GM12865 (cell line): Measurements from ENCODE around the gene ZNF107.

Source experiments
- DNase-seq: peaks from one replicate; pipeline ENCODE4 v3.0.0; 2010; ENCODE audit warnings: low read depth
- H3K4me3 ChIP-seq: 2 replicates; pipeline ENCODE4 v1.5.1; 2011; ENCODE audit warnings: mild to moderate bottlenecking, low read depth, low read length, control low read depth
- TF ChIP-seq, protein P1 (sequence below): IDR thresholded peaks from 2 replicates; pipeline ENCODE4 v1.5.1; 2011; ENCODE audit warnings: low read length, control low read depth, low read depth, inconsistent platforms; ENCODE audit not compliant: insufficient read depth; ENCODE audit errors: missing control alignments

ZNF107 gene

DNA sequence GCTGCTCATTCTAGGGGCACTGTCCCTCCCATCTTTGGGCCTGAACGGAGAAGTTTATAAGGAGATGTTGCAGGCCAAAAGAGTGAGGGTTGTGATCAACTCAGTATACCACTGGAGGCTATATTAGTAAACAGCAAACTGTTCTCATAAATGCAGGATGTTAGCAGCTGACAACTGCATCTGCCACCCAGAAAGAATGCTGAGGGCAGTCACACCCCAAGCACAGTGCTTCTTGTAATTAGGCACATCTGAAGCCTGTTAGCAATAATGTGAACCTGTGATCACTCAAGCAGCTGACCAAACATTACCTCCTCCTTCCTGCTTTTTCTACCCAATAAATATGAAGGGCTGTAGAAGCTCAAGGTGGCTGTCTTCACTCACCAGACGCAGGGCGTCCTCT lies 89.9 kb downstream of the ZNF107 start:
- DNase-seq: no peak
- TF ChIP-seq, protein P1, sequence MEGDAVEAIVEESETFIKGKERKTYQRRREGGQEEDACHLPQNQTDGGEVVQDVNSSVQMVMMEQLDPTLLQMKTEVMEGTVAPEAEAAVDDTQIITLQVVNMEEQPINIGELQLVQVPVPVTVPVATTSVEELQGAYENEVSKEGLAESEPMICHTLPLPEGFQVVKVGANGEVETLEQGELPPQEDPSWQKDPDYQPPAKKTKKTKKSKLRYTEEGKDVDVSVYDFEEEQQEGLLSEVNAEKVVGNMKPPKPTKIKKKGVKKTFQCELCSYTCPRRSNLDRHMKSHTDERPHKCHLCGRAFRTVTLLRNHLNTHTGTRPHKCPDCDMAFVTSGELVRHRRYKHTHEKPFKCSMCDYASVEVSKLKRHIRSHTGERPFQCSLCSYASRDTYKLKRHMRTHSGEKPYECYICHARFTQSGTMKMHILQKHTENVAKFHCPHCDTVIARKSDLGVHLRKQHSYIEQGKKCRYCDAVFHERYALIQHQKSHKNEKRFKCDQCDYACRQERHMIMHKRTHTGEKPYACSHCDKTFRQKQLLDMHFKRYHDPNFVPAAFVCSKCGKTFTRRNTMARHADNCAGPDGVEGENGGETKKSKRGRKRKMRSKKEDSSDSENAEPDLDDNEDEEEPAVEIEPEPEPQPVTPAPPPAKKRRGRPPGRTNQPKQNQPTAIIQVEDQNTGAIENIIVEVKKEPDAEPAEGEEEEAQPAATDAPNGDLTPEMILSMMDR: no peak
- H3K4me3 ChIP-seq: no peak overlapping the region

DNA sequence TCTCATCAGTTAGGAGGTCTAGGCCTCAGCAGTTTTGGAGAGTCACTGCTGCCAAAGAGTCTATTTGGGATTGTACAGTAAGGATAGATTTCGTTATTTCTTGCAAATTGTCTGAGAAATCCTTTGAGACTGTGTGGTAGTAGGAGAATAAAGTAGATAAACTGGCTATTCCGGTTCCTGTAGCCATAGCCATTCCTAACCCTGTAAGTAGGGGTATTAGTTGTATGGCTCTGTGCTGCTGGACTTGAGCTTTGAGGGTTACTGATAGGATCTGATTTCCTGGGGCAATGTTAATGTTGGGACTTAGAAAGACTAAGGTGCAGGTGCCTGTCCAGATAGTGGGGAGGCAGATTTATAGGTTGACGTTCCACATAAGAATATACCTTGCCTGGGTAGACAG lies 92.2 kb downstream of the ZNF107 start:
- TF ChIP-seq, protein P1: no peak
- no peak overlapping the region for H3K4me3 ChIP-seq
- no peak for DNase-seq
